Activated CD4-positive, alpha-beta T cell treated with anti-CD3 and anti-CD28 coated beads, Interleukin-2, amount 50 U/mL, for 48 hours (primary cell): ENCODE measurements around the gene METTL27.
A peak's percentile ranks its signal among the peaks of the same experiment; 100 is the strongest.
"Not testable (repeated sequence)": the region's sequence is repeated elsewhere in the genome, so short reads cannot be mapped to it uniquely, and the experiment has no call there.

Experiments used
- DNase-seq, 2 experiments: peaks; one replicate each; pipeline ENCODE4 v3.0.0-alpha.2; 2020

The METTL27 gene

GRCh38 chr7:73817121-73817520 lies 25.2 kb downstream of the METTL27 start:
- DNase-seq = no peak

GRCh38 chr7:73815436-73815835 lies 26.9 kb downstream of the METTL27 start:
- no peak for DNase-seq

GRCh38 chr7:73812996-73813395 lies 29.3 kb downstream of the METTL27 start:
- DNase-seq = no peak

GRCh38 chr7:73811760-73812168 lies 30.6 kb downstream of the METTL27 start:
- peak; percentile 68 to 74 for DNase-seq

- no peak for DNase-seq
These were observed 31.3 kb downstream of the METTL27 start for GRCh38 chr7:73810998-73811360.

- DNase-seq = no peak
These were observed 32.8 kb downstream of the METTL27 start for GRCh38 chr7:73809467-73809951.

GRCh38 chr7:73802459-73802858 lies 39.9 kb downstream of the METTL27 start:
- DNase-seq = no peak

GRCh38 chr7:73801577-73801976 lies 40.7 kb downstream of the METTL27 start:
- DNase-seq = no peak

GRCh38 chr7:73799282-73800141 lies 42.8 kb downstream of the METTL27 start:
- no peak for DNase-seq

GRCh38 chr7:73797176-73797575 lies 45.1 kb downstream of the METTL27 start:
- not testable (repeated sequence) for DNase-seq

- not testable (repeated sequence) for DNase-seq
These were observed 45.7 kb downstream of the METTL27 start for GRCh38 chr7:73796656-73797055.

GRCh38 chr7:73795188-73795587 lies 47.1 kb downstream of the METTL27 start:
- DNase-seq = not testable (repeated sequence)

- not testable (repeated sequence) for DNase-seq
These were observed 51.1 kb downstream of the METTL27 start for GRCh38 chr7:73791170-73791690.

- no peak for DNase-seq
These were observed 53.3 kb downstream of the METTL27 start for GRCh38 chr7:73789051-73789450.

GRCh38 chr7:73787786-73788048 lies 54.6 kb downstream of the METTL27 start:
- not testable (repeated sequence) for DNase-seq

- no peak for DNase-seq
These were observed 55.7 kb downstream of the METTL27 start for GRCh38 chr7:73786588-73786987.
